CD4-positive, alpha-beta T cell (primary cell): Measurements from ENCODE around the gene AEBP1. TPM values are rescaled to one million over a fixed set of nuclear protein-coding genes. Genes with fewer than 3 reads are reported as not detected.

Source experiments
- ATAC-seq: fragments of 200-7000 bp; cut with Tn5 transposase; one replicate; pipeline ENCODE4 v1.10.0; 2022; ENCODE audit warnings: mild to moderate bottlenecking; ENCODE audit not compliant: poor library complexity
- CTCF ChIA-PET: fragments of 350-600 bp; sonication (Branson Sonifier 250); formaldehyde crosslinking; loops from one replicate; lab custom pipeline; 2021; ENCODE audit warnings: antibody characterized with exemption, inconsistent platforms; lab: Charles Lee
- POLR2A ChIA-PET: fragments of 350-600 bp; sonication (Branson Sonifier 250); formaldehyde crosslinking; loops from one replicate; lab custom pipeline; 2021; ENCODE audit warnings: antibody characterized with exemption, inconsistent platforms; lab: Charles Lee
- DNase-seq, 14 experiments: peaks; one replicate each; pipeline ENCODE4 v3.0.0-alpha.2; 2013 to 2020; ENCODE audit warnings: mixed read lengths in 2 of 14
- H3K27ac ChIP-seq, 2 donors: one replicate each; pipeline versions ENCODE4 v1.5.1 to v1.7.0; 2013; ENCODE audit warnings: low read length in 2 of 2, low read depth in 1 of 2, mild to moderate bottlenecking in 1 of 2
- H3K27me3 ChIP-seq, 2 experiments: 1 replicate in 1 of 2; 2 replicates in 1 of 2; pipeline versions ENCODE4 v1.6.1 to v1.7.0; 2013; ENCODE audit warnings: low read length in 2 of 2, control low read depth in 1 of 2, mild to moderate bottlenecking in 1 of 2, moderate library complexity in 1 of 2; ENCODE audit not compliant: insufficient read depth in 2 of 2, control insufficient read depth in 1 of 2
- H3K36me3 ChIP-seq: one replicate; pipeline ENCODE4 v1.6.1; 2013; ENCODE audit warnings: low read length, control low read depth; ENCODE audit not compliant: insufficient read depth
- H3K4me1 ChIP-seq: one replicate; pipeline ENCODE4 v1.6.1; 2013; ENCODE audit warnings: low read length, control low read depth; ENCODE audit not compliant: insufficient read depth
- H3K4me3 ChIP-seq: one replicate; pipeline ENCODE4 v1.5.1; 2013; ENCODE audit warnings: mild to moderate bottlenecking, low read length, moderate library complexity
- H3K9me3 ChIP-seq, 2 experiments: 1 replicate in 1 of 2; 2 replicates in 1 of 2; pipeline versions ENCODE4 v1.6.1 to v1.7.0; 2013; ENCODE audit warnings: low read length in 2 of 2, mild to moderate bottlenecking in 2 of 2, control low read depth in 1 of 2, moderate library complexity in 1 of 2; ENCODE audit not compliant: control insufficient read depth in 1 of 2, insufficient read depth in 1 of 2
- H3K27ac Mint-ChIP-seq: one replicate; pipeline ENCODE4 v1.8.0; 2020; ENCODE audit warnings: mixed read lengths
- H3K27me3 Mint-ChIP-seq: one replicate; pipeline ENCODE4 v1.8.0; 2021; ENCODE audit warnings: mixed read lengths
- H3K36me3 Mint-ChIP-seq: one replicate; pipeline ENCODE4 v1.8.0; 2021; ENCODE audit warnings: low read depth, mixed read lengths
- H3K4me1 Mint-ChIP-seq: one replicate; pipeline ENCODE4 v1.8.0; 2021; ENCODE audit warnings: low read depth, mixed read lengths
- H3K4me3 Mint-ChIP-seq: one replicate; pipeline ENCODE4 v1.8.0; 2020; ENCODE audit warnings: mild to moderate bottlenecking, mixed read lengths
- H3K9me3 Mint-ChIP-seq: one replicate; pipeline ENCODE4 v1.8.0; 2020; ENCODE audit warnings: mixed read lengths
- intact Hi-C, 2 experiments: fragments of 100-400 bp; cut with DNase I in 1 of 2; cut with micrococcal nuclease in 1 of 2; formaldehyde crosslinking; loops; one replicate each; pipeline versions ENCODE4 v1.15.1 to v1.9.0; 2023 to 2025; cut with DNase I, micrococcal nuclease
- total RNA-seq, 174 experiments: library from RNA in 2 of 174; stranded (reverse) in 2 of 174; gene quantifications; one replicate each; pipeline ENCODE4 v1.2.3 and lab custom pipeline; 2021 to 2026
- TF ChIP-seq, protein P1 (sequence below): fragments of 200-600 bp; IDR thresholded peaks from one replicate; pipeline ENCODE4 v1.8.0; 2022; ENCODE audit warnings: antibody characterized with exemption, mild to moderate bottlenecking

The AEBP1 gene
- total RNA-seq, 2 experiments from 2014 or later = 20.3 to 21.3 TPM

DNA sequence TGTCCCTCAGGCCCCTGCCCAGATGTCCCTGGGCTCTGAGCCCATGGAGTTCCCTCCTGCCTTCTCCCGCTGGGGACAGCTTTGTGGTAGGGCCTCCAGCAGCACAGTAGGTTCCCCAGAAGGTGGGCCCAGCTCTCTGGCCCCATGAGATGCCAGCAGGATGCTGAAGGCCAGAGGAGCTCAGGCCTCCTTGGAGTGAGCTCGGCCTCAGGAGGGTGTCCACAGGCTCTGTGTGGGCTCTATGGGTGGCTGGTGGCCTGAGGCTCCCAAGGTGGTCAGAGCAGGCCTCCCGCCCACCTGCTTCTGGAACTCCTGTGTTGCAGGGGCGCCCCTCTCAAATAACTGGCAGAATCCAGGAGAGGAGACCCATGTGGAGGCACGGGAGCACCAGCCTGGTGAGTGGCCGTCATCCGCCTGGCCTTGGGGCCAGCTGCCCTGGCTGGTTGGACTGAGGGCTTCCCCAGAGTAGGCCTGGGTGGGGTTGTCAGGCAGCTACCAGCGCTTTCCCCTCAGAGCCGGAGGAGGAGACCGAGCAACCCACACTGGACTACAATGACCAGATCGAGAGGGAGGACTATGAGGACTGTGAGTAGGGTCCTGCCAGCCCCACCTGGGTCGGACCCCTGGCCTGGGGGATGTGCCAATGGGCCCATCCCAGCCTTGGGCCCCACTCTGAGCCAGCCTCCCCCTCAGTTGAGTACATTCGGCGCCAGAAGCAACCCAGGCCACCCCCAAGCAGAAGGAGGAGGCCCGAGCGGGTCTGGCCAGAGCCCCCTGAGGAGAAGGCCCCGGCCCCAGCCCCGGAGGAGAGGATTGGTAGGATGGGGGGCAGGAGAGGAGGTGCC, 3.2 kb downstream of the AEBP1 start:
- H3K9me3 ChIP-seq = peaks cover 0 to 3% of the 10 kb centered on the region in 2 experiments
- no peak overlapping the region for H3K27ac ChIP-seq
- H3K36me3 Mint-ChIP-seq = peaks cover 25% of the 10 kb centered on the region
- TF ChIP-seq, protein P1, sequence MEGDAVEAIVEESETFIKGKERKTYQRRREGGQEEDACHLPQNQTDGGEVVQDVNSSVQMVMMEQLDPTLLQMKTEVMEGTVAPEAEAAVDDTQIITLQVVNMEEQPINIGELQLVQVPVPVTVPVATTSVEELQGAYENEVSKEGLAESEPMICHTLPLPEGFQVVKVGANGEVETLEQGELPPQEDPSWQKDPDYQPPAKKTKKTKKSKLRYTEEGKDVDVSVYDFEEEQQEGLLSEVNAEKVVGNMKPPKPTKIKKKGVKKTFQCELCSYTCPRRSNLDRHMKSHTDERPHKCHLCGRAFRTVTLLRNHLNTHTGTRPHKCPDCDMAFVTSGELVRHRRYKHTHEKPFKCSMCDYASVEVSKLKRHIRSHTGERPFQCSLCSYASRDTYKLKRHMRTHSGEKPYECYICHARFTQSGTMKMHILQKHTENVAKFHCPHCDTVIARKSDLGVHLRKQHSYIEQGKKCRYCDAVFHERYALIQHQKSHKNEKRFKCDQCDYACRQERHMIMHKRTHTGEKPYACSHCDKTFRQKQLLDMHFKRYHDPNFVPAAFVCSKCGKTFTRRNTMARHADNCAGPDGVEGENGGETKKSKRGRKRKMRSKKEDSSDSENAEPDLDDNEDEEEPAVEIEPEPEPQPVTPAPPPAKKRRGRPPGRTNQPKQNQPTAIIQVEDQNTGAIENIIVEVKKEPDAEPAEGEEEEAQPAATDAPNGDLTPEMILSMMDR = no peak
- CTCF ChIA-PET = no interaction called here
- H3K27ac Mint-ChIP-seq = no peak overlapping the region
- H3K4me3 ChIP-seq = no peak overlapping the region
- H3K36me3 ChIP-seq = no peaks in the 10 kb centered on the region
- no peak overlapping the region for H3K4me3 Mint-ChIP-seq
- ATAC-seq (no peak), DNase-seq (no peak)
- intact Hi-C loops = no loop called here
- no peaks in the 10 kb centered on the region for H3K9me3 Mint-ChIP-seq
- peaks cover 5% of the 10 kb centered on the region for H3K27me3 Mint-ChIP-seq
- H3K4me1 ChIP-seq = peaks cover 17% of the 10 kb centered on the region
- H3K27me3 ChIP-seq = peaks cover 0 to 6% of the 10 kb centered on the region in 2 experiments
- peaks cover 16% of the 10 kb centered on the region for H3K4me1 Mint-ChIP-seq
- POLR2A ChIA-PET = no interaction called here

DNA sequence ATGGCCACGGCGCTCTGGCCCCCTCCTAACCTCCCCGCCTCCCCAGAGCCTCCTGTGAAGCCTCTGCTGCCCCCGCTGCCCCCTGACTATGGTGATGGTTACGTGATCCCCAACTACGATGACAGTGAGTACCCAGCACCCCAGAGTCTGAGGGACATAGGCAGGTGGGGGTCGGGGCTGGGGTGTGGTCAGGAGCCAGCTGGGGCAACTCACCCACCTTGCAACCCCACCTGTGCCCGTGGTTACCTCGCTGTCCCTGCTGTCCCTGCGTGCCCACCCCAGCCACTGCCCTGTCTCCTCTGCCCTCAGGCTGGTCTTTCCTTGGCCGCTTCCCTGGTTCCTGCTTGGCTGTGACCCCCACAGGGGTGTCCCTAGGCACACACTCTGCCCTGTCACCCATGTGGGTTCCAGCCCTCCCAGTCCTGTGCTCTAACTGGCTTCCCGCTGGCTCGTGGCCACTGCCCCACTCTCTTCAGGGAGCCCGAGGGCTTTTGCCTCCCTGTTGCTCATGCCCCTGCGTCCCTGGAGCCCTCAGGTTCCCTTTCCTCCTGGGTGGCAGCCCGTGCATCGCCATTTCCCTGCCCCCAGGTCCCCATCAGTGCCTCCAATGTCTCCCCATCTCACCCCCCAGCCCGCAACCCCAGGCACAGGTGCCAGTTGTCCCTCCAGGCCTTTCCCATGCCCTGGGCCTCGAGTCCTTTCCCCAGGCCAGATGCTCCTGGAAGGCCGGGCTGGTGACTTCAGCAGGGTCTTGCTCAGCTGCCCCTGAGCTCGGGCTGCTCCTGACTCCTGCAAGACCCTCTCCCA, 4.0 kb downstream of the AEBP1 start:
- peaks cover 5% of the 10 kb centered on the region for H3K27me3 Mint-ChIP-seq
- H3K27ac Mint-ChIP-seq = no peak overlapping the region
- no peak for ATAC-seq
- no peaks in the 10 kb centered on the region for H3K9me3 Mint-ChIP-seq
- Histone ChIP-seq H3K4me3 (no peak overlapping the region), H3K36me3 (no peaks in the 10 kb centered on the region), H3K27me3 (peaks cover 0 to 6% of the 10 kb centered on the region in 2 experiments), H3K9me3 (peaks cover 0 to 11% of the 10 kb centered on the region in 2 experiments), H3K27ac (no peak overlapping the region), H3K4me1 (peaks cover 17% of the 10 kb centered on the region)
- POLR2A ChIA-PET = no interaction called here
- TF ChIP-seq, protein P1 = no peak
- H3K36me3 Mint-ChIP-seq = peaks cover 26% of the 10 kb centered on the region
- H3K4me1 Mint-ChIP-seq = peaks cover 16% of the 10 kb centered on the region
- intact Hi-C loops = no loop called here
- CTCF ChIA-PET = no interaction called here
- no peak overlapping the region for H3K4me3 Mint-ChIP-seq
- DNase-seq = no peak

DNA sequence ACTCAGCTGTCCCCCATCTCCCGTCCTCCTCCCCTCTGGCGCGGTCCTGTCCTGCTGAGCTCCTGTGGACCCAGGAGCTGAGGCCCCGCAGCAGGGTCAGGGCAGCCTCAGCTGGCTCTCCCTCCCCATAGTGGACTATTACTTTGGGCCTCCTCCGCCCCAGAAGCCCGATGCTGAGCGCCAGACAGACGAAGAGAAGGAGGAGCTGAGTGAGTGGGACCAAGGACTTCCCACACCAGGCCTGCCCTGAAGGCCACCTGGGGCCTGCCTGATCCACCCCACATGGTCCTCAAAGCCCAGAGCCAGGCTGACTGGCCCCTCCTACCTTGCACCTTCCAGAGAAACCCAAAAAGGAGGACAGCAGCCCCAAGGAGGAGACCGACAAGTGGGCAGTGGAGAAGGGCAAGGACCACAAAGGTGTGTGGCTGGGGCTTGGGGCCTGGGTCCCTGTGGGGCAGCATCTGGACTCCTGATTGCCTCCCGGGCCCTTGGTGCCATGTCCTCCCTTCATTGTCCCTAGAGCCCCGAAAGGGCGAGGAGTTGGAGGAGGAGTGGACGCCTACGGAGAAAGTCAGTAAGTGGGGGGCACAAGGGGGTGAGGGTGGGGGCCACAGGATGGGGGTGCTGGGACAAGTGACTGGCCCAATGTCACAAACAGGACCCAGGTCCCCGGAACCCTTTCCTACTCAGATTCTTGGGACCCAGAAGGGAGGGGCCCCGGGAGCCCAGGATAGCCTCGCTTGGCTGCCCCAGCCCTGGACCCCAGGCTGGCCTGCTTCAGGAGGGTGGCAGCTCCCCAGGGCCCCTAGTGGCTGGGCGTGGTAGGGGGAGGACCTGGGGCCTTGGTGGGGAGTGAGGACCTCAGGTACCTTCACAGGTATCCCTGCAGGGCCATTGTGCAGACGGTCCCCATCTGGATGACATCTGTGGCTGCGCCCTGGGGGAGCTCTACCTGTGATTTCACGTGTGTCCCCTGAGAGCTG, 4.9 kb downstream of the AEBP1 start:
- H3K36me3 ChIP-seq = peaks cover 3% of the 10 kb centered on the region
- ChIA-PET POLR2A (no interaction called here), CTCF (no interaction called here)
- TF ChIP-seq, protein P1 = no peak
- Mint-ChIP-seq H3K9me3 (no peaks in the 10 kb centered on the region), H3K27ac (no peak overlapping the region), H3K36me3 (peaks cover 31% of the 10 kb centered on the region), H3K4me3 (no peak overlapping the region), H3K4me1 (peaks cover 16% of the 10 kb centered on the region), H3K27me3 (peaks cover 5% of the 10 kb centered on the region)
- peaks cover 0 to 11% of the 10 kb centered on the region in 2 experiments for H3K9me3 ChIP-seq
- DNase-seq (no peak), ATAC-seq (no peak)
- no peak overlapping the region for H3K4me3 ChIP-seq
- peaks cover 0 to 2% of the 10 kb centered on the region in 2 experiments for H3K27me3 ChIP-seq
- intact Hi-C loops = no loop called here
- no peak overlapping the region for H3K27ac ChIP-seq
- H3K4me1 ChIP-seq = peaks cover 11% of the 10 kb centered on the region
